ENCODE measurements around the gene DIDO1. TPM values are rescaled to one million over a fixed set of nuclear protein-coding genes. Genes with fewer than 3 reads are reported as not detected.

DIDO1 gene
- total RNA-seq, 1 experiment from 2014 or later, result 85.9 TPM

DNA sequence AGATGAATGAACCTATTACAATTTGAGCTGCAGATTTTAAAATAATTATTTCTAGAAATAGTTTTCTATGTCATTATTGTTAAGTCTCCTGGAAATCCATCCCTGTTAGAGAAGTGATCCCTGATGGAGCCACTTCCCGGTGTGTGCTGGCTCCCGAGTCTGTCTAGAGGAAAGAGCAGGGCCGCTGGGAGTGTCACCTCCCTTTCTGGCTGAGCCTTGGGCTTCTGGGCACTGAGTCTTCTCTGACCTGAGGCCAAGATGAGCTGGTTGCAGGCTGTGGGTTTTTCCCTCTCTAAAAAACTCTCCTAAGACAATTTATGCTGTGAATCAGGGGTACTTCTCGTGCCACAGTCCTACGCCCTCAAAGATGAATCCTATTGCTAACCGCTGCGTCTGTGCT lies 35.9 kb downstream of the DIDO1 start:
- Histone ChIP-seq H2AFZ (ENCODE audit: low read length) (no peak overlapping the region), H3K23ac (ENCODE audit: insufficient read length, low read depth, low read length) (no peak overlapping the region), H3K14ac (ENCODE audit: insufficient read depth, low read length) (no peak overlapping the region), H2BK12ac (ENCODE audit: insufficient read length, low read depth, low read length) (no peak overlapping the region), H3K79me1 (ENCODE audit: insufficient read depth, low read depth, low read length, poor library complexity, severe bottlenecking) (no peaks in the 10 kb centered on the region), H2BK5ac (ENCODE audit: insufficient read length, low read length) (no peak overlapping the region), H3K4me2 (ENCODE audit: insufficient read depth, insufficient read length, low read length) (no peak overlapping the region), H3K79me2 (ENCODE audit: insufficient read depth, low read length) (no peaks in the 10 kb centered on the region), H3K18ac (ENCODE audit: insufficient read length, low read depth, low read length) (no peak overlapping the region), H2BK20ac (ENCODE audit: low read depth, low read length, poor library complexity, severe bottlenecking) (no peak overlapping the region), H4K5ac (ENCODE audit: insufficient read length, low read depth, low read length) (no peak overlapping the region), H3K9ac (ENCODE audit: extremely low read depth, insufficient read length, low read length) (no peak overlapping the region), H4K91ac (ENCODE audit: insufficient read length, low read depth, low read length) (no peak overlapping the region), H3K4me1 (ENCODE audit: insufficient read depth, low read length) (no peaks in the 10 kb centered on the region), H3T11ph (ENCODE audit: low read length) (no peak overlapping the region), H3K23me2 (ENCODE audit: insufficient read length, low read depth, low read length, poor library complexity, severe bottlenecking) (no peaks in the 10 kb centered on the region), H4K20me1 (ENCODE audit: control insufficient read depth, insufficient read depth, insufficient read length) (no peaks in the 10 kb centered on the region), H3K56ac (ENCODE audit: insufficient read length, low read depth, low read length) (no peak overlapping the region), H4K8ac (replicated peaks; ENCODE audit: insufficient read length, low read depth, low read length) (no peak overlapping the region), H2BK120ac (ENCODE audit: low read depth, low read length, poor library complexity, severe bottlenecking) (no peak overlapping the region), H2AK5ac (ENCODE audit: insufficient read length, low read length) (no peak overlapping the region), H3K27ac (ENCODE audit: insufficient read length, low read depth, low read length) (no peak overlapping the region), H2BK15ac (ENCODE audit: low read depth, low read length) (no peak overlapping the region), H3K9me3 (ENCODE audit: control insufficient read depth, low read depth, low read length) (no peaks in the 10 kb centered on the region), H3K27me3 (ENCODE audit: insufficient read depth, low read length) (no peaks in the 10 kb centered on the region), H3K4ac (ENCODE audit: low read depth, low read length) (no peak overlapping the region)
- DNase-seq, result no peak
- no peaks in the 10 kb centered on the region for H3K9me3 Mint-ChIP-seq
- no CpG with 5 or more reads among the region's 7 CpGs for WGBS (ENCODE audit: extremely low coverage, insufficient read length, low lambda C conversion rate)
- H3K4me1 Mint-ChIP-seq, result peaks cover 10 to 13% of the 10 kb centered on the region in 2 experiments
- H3K27me3 Mint-ChIP-seq (ENCODE audit: low read depth), result no peaks in the 10 kb centered on the region
- no peak overlapping the region for H3K27ac Mint-ChIP-seq
- H3K36me3 Mint-ChIP-seq (ENCODE audit: insufficient read depth in 1 of 3, low read depth in 3 of 3), result peaks cover 67 to 97% (median 73%) of the 10 kb centered on the region in 3 experiments
- no peak overlapping the region for H3K4me3 Mint-ChIP-seq
- TF ChIP-seq, protein P1, sequence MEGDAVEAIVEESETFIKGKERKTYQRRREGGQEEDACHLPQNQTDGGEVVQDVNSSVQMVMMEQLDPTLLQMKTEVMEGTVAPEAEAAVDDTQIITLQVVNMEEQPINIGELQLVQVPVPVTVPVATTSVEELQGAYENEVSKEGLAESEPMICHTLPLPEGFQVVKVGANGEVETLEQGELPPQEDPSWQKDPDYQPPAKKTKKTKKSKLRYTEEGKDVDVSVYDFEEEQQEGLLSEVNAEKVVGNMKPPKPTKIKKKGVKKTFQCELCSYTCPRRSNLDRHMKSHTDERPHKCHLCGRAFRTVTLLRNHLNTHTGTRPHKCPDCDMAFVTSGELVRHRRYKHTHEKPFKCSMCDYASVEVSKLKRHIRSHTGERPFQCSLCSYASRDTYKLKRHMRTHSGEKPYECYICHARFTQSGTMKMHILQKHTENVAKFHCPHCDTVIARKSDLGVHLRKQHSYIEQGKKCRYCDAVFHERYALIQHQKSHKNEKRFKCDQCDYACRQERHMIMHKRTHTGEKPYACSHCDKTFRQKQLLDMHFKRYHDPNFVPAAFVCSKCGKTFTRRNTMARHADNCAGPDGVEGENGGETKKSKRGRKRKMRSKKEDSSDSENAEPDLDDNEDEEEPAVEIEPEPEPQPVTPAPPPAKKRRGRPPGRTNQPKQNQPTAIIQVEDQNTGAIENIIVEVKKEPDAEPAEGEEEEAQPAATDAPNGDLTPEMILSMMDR (conservative IDR thresholded peaks at IDR 0.05), result no peak
